HG03439 (cell line): ENCODE results near the gene VCAN.
"Not testable (repeated sequence)": the region's sequence is repeated elsewhere in the genome, so short reads cannot be mapped to it uniquely, and the experiment has no call there.

ENCODE experiments used
- ATAC-seq: cut with Tn5 transposase; IDR thresholded peaks from one replicate; pipeline ENCODE4 v1.9.1; 2021; ENCODE audit warnings: mild to moderate bottlenecking, moderate library complexity; ENCODE audit not compliant: unreplicated experiment

VCAN gene

DNA sequence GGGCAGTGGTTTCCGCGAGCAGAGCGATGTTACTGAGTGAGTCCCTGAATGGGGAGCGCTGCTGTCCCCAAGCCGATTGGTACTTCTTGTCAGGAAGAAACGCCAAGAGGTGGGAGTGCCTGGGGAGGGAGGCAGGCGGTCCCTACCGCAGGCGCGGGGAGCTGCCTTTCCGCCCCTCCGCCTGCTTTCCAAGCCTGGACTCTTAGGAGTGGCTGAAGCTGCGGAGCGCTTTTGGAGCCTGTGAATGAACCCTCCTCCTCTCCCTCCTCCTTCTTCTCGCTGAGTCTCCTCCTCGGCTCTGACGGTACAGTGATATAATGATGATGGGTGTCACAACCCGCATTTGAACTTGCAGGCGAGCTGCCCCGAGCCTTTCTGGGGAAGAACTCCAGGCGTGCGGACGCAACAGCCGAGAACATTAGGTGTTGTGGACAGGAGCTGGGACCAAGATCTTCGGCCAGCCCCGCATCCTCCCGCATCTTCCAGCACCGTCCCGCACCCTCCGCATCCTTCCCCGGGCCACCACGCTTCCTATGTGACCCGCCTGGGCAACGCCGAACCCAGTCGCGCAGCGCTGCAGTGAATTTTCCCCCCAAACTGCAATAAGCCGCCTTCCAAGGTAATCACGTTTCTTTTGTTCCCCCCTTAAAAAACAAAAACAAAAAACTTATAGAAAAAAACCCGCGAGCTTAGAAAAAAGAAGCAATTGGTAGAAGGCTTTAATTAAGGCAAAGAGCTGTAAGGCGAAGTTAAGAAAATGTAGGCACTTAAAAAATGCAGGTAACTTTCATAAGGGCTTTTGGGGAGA lies at the start of gene VCAN:
Gene VCAN (plus strand): TSS at position 340 of the 808 bp plus-strand sequence. CDS start 11,775 bp downstream, outside the sequence.
- no peak for ATAC-seq

DNA sequence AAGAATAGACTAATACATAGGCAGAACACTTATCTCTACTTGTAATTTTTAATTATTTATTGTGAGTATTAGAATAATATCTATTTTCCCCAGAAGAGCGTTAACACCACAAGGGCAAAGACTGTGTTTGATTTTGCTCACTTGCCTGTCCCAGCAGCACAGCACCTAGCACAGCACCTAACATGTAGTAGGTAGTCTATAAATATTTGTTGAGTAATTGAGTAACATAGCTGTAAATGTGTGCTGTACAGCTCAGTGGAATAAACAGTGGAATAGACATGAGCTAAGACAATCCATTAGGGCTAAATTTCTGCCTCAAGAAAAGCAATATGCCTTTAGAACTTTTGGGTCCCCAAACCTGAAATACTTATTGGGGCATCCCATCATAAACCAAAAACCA lies 49.3 kb upstream of the VCAN start:
- no peak for ATAC-seq

DNA sequence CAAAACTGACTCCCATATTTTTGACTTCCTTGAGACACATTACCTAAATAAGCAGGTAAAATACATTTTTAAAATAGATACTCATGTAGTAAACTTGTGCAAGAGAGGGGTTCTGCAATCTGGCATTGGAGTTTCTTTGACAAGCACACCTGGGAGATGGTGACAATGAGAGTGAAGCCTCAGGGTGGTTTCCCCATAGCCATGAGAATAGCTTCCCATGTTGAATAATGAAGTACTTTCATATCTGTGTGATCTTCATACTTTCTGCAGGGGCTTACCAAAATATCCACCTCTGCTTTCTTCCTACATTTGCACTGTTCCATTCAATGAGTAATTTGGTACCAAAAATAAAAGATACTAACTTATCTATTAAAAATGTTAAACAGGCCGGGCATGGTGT lies 44.7 kb upstream of the VCAN start:
- peak; percentile 50 for ATAC-seq

DNA sequence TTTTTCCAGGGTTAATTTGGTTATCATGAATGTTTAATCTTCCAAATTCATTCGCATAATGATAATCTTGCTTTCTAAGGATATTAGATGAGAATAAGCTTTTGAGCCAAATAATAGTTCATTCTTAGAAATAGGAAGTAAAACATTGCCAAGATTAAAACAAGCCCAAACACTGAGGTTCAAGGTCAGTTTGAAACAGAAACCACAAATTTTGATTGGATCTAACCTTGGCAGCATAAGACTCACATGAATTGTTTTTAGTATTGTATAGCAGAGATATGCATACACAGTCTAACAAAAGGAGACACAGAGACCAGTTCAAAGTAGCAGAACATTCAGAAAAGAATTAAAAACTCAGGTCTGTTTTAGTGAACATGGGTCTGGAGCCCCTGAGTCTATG lies 43.4 kb upstream of the VCAN start:
- no peak for ATAC-seq

DNA sequence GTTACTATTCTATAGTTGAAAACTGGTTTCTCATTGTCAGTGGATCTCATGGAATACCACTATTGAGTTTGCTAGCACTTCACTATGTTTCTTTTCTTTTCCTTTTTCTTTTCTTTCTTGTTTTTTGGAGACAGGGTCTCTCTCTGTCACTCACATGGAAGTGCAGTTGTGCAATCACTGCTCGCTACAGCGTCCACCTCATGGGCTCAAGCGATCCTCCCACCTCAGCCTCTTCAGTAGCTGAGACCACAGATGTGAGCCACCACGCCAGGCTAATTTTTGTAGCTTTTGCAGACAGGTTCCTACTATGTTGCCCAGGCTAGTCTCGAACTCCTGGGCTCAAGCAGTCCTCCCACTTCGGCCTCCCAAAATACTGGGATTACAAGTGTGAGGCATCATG lies 42.7 kb upstream of the VCAN start:
- ATAC-seq = no peak

DNA sequence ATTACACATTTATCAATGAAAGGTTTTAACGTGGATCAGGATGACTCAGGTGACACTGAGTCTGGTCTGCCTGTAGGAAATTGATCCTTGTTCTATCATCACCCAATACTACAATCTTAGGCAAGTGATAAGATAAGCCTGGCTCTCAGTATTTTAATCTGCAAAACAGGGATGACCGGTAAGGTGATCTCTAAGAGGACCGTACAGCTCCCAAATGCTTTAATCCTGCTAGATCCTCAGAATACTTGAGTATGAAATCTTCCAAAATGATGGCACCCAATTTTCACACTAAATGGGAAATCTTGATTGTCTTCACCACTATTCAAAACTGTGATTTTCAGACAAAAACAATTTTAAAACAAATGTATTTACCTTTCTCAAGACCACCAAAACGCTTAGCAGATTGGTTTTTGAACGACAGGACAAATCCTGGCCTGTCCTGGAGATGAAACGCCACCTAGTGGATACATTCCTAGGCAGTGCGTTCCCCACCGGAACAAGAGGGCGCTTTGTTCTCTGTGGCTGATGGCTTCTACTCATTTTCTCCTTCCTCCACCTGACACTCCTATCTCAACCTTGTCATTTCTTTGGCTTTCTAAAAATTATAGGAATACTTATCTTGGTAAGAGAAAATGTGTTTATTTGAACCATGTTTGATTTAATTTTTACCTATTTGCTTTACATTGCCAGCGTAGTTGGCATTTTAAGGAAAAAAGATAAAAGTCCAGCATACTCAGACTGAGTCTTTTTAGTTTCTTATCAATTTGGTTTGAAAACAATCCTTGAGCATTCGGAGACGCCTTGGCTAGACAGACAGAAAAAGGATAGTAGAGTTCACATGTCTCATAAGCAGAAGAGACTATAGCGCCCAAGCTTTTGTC lies 41.2 kb upstream of the VCAN start:
- peak; percentile 75 for ATAC-seq

DNA sequence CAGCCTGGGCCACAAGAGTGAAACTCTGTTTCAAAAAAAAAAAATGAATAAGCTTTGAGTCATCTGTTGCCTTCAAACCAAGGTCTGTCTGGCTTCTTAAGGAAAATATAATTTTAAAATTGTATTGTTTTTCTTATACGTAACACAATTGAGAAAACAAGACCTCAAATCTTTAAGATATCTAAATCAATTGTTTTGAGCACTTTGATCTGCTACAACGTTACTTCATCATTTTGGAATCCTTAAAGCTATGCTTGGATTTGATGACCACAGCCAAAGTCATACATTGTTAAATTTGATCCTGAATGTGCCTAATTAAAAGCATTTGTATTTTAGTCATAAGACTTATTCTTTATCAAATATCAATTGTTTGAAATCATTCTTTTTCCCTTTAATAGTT lies 37.7 kb upstream of the VCAN start:
- no peak for ATAC-seq

DNA sequence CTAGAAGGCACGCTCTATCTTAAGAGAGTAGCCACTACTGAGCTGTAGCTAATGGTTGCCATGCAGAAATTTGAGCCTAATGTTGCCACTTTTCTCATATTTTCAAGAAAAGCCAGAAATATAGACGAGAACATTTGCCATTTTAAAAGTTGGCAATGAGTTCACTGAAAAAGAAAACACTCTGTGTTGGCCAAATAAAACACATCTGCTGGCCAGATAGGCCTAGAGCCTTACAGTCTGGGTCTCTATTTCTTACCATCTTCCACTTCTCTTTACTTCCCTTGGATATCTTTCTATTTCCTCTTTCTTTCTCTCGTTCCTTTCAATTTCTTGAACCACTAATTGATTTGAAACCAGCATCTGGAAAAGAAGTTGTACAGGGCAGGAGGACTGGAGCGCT lies 36.6 kb upstream of the VCAN start:
- no peak for ATAC-seq

DNA sequence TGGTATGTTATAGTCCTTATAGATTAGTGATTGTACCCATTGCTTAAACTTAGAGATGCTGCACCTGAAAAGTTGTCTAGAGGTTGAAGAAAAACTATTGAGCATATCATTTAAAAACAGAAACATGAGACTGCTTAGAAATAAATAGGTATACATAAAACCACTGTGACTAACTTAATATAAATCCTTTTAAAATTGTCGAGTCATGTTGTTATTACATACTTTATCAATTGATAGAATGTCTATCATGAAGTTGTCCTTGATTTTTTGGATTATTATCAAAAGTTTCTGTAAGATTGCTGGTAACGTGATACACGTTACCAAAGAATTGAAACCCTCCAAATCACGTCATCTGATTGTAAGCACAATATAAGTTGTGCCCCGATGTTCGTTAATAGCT lies 35.3 kb upstream of the VCAN start:
- no peak for ATAC-seq

DNA sequence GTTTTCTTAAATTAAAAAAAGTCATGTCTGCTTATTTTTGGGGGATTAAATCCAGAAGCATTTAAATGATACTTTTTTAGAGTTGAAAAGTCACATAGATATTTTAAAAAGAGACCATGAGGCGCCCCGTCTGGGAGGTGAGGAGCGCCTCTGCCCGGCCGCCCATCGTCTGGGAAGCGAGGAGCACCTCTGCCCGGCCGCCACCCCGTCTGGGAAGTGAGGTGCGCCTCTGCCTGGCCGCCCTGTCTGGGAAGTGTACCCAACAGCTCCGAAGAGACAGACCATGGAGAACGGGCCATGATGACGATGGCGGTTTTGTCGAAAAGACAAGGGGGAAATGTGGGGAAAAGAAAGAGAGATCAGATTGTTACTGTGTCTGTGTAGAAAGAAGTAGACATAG lies 33.8 kb upstream of the VCAN start:
- not testable (repeated sequence) for ATAC-seq

DNA sequence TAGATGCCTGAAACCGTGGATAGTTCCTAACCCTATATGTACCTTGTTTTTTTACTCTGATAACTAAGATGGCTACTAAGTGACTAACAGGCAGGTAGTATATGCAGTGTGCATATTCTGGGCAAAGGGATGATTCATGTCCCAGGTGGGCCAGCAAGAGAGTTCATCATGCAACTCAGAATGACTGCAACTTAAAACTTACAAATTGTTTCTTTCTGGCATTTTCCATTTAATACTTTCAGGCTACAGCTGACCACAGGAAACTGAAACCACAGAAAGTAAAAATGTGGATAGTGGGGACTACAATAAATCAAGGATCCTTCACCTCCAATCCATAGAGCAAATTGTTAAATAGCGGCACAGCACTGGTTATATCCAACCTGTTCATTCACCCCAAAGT lies 30.7 kb upstream of the VCAN start:
- no peak for ATAC-seq

DNA sequence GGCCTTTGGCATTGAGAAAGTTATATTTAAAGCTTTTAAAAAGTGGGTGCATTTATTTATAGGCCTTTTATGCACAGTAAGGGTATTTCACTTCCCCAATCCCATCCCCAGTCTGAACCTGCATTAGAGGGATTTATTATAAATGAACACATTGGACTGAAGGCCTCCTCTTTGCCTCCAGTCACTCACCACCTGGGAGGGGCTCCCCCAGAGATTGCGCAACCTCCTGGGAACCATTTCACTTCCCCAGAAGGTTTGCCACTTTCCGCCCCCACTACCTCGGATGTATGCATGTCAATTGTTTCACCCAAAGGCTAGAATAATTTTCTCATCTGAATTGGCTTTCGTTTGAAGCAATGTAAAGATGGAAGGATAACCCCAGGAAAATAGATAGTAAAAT lies 29.8 kb upstream of the VCAN start:
- ATAC-seq = no peak

DNA sequence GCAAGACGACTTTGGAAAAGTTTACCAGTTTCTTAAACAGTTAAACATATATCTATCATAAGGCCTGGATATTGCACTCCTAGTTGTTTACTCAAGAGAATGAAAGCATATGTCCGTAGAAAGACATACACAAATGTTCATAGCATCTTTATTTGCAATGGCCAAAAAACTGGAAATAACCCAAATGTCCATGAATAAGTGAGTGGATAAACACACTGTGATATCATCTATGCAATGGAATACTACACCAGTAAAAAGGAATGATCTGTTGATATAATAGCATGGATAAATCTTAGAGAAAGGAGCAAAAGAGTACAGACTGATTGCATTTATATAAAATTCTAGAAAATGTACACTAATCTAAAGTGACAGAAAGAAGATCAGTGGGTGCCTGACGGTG lies 28.0 kb upstream of the VCAN start:
- ATAC-seq = no peak

DNA sequence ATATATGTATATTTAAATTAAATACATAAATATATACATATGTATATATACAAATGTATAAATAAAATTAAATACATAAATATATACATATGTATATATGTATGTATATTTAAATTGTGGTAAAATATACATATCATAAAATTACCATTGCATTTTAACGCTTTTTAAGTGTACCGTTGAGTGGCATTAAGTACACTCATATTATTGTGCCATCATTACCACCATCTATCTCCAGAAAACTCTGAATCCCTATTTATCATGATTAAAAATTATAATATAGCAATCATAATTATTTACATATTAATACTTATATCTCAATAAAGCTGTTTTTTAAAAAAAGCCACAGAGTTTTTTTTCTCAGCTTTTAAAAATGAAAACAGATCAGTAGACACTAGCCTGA lies 27.1 kb upstream of the VCAN start:
- no peak for ATAC-seq

DNA sequence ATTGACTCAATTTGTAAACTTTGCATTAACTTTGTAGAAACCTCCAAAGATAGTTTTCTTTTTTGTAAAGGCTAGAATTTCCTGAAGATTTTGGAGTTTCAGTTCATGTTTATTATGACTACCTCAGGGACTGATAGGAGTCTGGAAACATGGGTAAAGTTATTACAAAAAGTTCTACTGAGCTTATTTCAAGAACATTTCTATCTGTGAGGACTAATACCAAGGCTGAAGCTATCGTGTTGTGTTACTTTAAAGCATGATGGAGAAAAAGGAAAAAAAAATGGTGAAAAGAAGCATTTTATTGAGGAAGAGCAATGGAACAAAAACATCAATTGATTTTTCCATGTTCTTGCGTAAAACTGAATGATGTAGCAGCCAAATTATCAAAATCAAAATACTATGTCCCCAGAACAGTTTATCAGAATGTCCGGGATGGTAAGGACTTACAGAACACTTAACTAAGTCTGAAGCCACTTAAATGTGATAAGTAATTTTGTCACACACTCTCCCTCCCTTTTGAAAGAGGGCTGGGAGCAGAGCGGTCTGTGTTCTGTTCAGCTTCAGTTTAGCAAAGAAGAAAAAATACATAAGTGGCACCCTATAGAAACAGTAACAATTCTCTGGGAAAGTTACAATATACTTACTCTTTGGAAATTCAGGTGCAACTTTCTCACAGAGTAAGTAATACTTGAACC lies 25.1 kb upstream of the VCAN start:
- ATAC-seq = no peak

DNA sequence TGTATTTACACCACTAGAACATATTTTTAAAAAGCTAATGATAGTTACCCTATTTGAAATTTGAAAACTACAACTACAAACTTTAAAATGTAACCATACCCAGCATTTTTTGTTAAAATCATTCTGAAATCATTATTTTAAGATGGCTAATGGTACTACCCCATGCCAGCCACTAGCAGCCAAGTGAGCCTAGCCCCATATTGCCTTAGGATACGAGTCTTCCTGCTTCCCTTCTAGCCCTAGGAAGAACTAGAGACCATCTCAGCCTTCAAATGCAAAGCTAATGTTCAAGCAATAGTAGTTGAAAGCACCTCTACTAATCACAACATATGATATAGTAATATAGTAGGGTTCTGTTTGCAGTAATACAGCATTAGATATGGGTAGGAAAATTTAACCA lies 24.0 kb upstream of the VCAN start:
- ATAC-seq = no peak

DNA sequence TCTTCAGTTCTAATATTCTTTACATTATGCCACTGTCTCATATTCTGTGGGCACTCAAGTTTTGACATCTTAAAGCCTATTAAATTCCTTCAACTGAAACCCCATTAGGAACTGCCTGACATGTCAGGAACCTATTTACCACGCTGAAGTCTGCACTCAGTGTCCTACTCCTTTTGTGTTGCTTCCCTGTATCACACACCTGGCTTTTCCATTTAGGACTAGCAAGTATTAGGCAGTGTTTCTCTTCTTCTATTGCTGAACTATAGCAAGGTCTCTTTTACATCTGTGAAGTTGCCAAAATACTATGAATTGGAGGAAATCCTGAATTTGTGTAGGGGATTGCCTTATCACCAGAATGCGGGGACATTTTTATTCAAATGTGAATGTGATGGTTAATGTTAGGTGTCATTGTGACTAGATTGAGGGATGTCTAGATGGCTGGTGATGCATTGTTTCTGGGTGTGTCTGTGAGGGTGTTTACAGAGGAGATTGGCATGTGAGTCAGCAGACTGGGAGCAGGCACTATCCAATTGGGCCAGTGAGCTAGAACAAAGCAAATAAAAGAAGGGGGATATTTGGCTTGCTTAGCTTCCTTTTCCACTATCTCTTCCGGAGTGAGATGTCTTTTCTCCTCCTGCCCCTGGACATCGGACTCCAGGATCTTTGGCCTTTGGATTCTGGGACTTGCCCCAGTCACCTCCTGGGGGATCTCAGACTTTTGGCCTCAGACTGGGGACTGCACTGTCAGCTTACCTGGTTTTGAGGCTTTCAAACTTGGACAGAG lies 21.2 kb upstream of the VCAN start:
- ATAC-seq = no peak

DNA sequence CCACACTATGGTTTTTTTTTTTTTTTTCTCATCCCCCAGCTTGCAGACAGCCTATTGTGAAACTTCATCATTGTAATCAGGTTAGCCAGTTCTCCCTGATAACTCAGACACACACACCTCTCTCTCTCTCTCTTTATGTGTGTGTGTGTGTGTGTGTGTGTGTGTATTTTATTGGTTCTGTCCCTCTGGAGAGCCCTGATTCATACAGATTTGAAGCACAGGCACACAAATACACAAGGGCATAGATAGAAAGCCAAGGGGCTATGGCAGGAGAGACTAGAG lies 20.6 kb upstream of the VCAN start:
- ATAC-seq = no peak

DNA sequence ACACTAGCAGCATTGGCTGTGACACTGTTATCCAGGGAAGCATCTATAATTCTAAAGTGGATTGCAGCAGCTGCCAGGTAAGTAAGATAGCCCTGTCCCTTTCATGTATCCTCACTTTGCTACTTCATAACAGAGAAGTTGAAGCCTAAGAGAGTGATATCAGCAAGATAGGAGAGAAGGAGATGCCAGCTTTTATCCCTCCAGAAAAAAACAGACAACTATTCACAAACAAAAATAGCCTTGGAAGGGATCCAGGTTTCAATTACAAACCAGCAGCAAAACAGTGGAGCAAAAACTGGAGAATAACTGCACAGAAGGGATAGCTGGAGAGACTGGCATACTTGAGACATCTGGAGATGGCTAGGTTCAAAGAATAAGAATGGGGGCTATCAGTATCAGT lies 19.6 kb upstream of the VCAN start:
- ATAC-seq = no peak

DNA sequence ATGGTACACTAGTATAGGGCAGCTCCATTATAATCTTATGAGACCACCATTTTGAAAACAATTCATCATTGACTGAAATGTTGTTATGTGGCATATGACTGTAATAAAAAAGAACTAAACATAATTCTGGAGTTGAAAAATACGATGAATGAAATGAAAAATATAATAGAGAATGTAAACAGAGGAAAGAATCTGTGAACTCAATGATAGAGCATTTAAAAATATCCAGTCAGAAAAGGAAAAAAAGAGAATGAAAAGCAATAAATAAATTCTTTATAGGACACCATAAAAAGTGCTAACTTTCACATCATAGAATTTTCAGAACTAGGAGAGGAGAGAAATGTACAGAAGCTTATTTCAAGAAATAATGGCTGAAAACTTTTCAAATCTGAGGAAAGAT lies 17.6 kb upstream of the VCAN start:
- no peak for ATAC-seq

DNA sequence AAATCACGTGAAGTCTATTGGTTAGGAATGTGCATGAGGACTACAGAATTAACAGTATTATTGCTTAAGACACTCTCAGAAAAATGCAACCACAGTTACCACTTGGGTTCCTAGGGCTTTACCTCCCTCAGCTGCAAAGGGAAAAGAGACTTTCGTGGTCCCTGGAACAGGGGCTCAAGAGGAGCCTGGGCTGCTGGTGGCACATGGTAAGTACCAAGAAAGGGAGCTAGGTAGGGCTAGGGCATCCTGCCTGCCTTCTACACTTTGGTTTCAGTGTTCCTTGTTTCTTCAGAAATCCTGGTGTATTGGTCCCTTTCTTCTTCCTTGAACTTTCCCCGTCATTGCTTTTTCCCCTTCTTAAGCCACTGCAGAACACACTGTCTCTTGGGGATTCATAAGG lies 7.3 kb upstream of the VCAN start:
- no peak for ATAC-seq
